ENCODE results near the gene TIMM9. TPM values are rescaled to one million over a fixed set of nuclear protein-coding genes. Genes with fewer than 3 reads are reported as not detected.
A peak's percentile ranks its signal among the peaks of the same experiment; 100 is the strongest.
"Not testable (repeated sequence)": the region's sequence is repeated elsewhere in the genome, so short reads cannot be mapped to it uniquely, and the experiment has no call there.

TIMM9 gene
- 34.7 TPM for total RNA-seq

GRCh38 chr14:58427281-58428117 lies at the start of gene TIMM9, which contains the start of gene KIAA0586:
Gene TIMM9 (minus strand): TSS chr14:58427531. CDS start chr14:58411945, 15,586 bp downstream.
Gene KIAA0586 (plus strand): TSS chr14:58427719. CDS start chr14:58428265, 546 bp downstream.
- DNase-seq = peak; percentile 99

GRCh38 chr14:58476320-58476719 lies 49.0 kb upstream of the TIMM9 start:
- DNase-seq = no peak

- DNase-seq = no peak
These were observed 42.0 kb upstream of the TIMM9 start for GRCh38 chr14:58469309-58469708.

GRCh38 chr14:58467575-58467974 lies 40.2 kb upstream of the TIMM9 start:
- no peak for DNase-seq

- no peak for DNase-seq
These were observed 39.1 kb upstream of the TIMM9 start for GRCh38 chr14:58466459-58466858.

GRCh38 chr14:58465421-58465820 lies 38.1 kb upstream of the TIMM9 start:
- DNase-seq = no peak

GRCh38 chr14:58464652-58465051 lies 37.3 kb upstream of the TIMM9 start:
- no peak for DNase-seq

GRCh38 chr14:58463147-58463546 lies 35.8 kb upstream of the TIMM9 start:
- DNase-seq = no peak

GRCh38 chr14:58460772-58461171 lies 33.4 kb upstream of the TIMM9 start:
- no peak for DNase-seq

- no peak for DNase-seq
These were observed 28.4 kb upstream of the TIMM9 start for GRCh38 chr14:58455593-58456265.

- no peak for DNase-seq
These were observed 17.3 kb upstream of the TIMM9 start for GRCh38 chr14:58444627-58445026.

GRCh38 chr14:58439476-58439875 lies 12.1 kb upstream of the TIMM9 start:
- no peak for DNase-seq

- DNase-seq = no peak
These were observed 2.8 kb upstream of the TIMM9 start for GRCh38 chr14:58430156-58430555.

- DNase-seq = peak; percentile 80
These were observed 870 bp upstream of the TIMM9 start for GRCh38 chr14:58428118-58428683.

GRCh38 chr14:58426670-58427280 lies 556 bp downstream of the TIMM9 start:
- DNase-seq = peak; percentile 63

GRCh38 chr14:58416934-58417333 lies 10.4 kb downstream of the TIMM9 start:
- DNase-seq = not testable (repeated sequence)

- no peak for DNase-seq
These were observed 11.4 kb downstream of the TIMM9 start for GRCh38 chr14:58415636-58416547.

GRCh38 chr14:58414845-58415244 lies 12.5 kb downstream of the TIMM9 start:
- no peak for DNase-seq

- DNase-seq = no peak
These were observed 18.6 kb downstream of the TIMM9 start for GRCh38 chr14:58408681-58409215.

GRCh38 chr14:58401587-58401986 lies 25.7 kb downstream of the TIMM9 start:
- no peak for DNase-seq

GRCh38 chr14:58398895-58399294 lies 28.4 kb downstream of the TIMM9 start:
- DNase-seq = no peak

All from skin of body (tissue), 2 donors.